Cardiac muscle cell (in vitro differentiated cells and primary cell): ENCODE data around the gene MAP3K6. TPM values are rescaled to one million over a fixed set of nuclear protein-coding genes. Genes with fewer than 3 reads are reported as not detected.
A peak's percentile ranks its signal among the peaks of the same experiment; 100 is the strongest.
"Not testable (repeated sequence)": the region's sequence is repeated elsewhere in the genome, so short reads cannot be mapped to it uniquely, and the experiment has no call there.

Source experiments
- DNase-seq, 2 donors: peaks; one replicate each; pipeline versions ENCODE4 v3.0.0 to v3.0.0-alpha.2; 2010 to 2017; ENCODE audit warnings: low read depth in 1 of 2, low spot score in 1 of 2
- H3K27ac ChIP-seq: fragments of 200-600 bp; sonication (generic); 2 replicates; pipeline ENCODE4 v1.5.1; 2016
- H3K27me3 ChIP-seq: fragments of 200-600 bp; sonication (generic); 2 replicates; pipeline ENCODE4 v1.6.0; 2016; ENCODE audit warnings: control low read depth
- H3K36me3 ChIP-seq: fragments of 200-600 bp; sonication (generic); 2 replicates; pipeline ENCODE4 v1.5.1; 2016; ENCODE audit warnings: control low read depth
- H3K4me1 ChIP-seq: fragments of 200-600 bp; sonication (generic); 2 replicates; pipeline ENCODE4 v1.8.1; 2017; ENCODE audit warnings: low read depth, mild to moderate bottlenecking, mixed run types
- H3K4me3 ChIP-seq: fragments of 200-600 bp; sonication (generic); 2 replicates; pipeline ENCODE4 v1.5.1; 2016; ENCODE audit warnings: mild to moderate bottlenecking
- H3K9me3 ChIP-seq: fragments of 200-600 bp; sonication (generic); 2 replicates; pipeline ENCODE4 v1.5.1; 2017; ENCODE audit warnings: low read depth, mild to moderate bottlenecking, control low read depth
- CTCF ChIP-seq: IDR thresholded peaks from 2 replicates; pipeline ENCODE4 v1.5.1; 2012; ENCODE audit warnings: low read depth, mild to moderate bottlenecking, low read length
- polyA plus RNA-seq: library from polyadenylated mRNA; unstranded; fragments of >200 nt; fragmentation: Nextera tagmentation; extraction: Ambion mirVana; gene quantifications from 2 replicates; pipeline ENCODE4 v1.2.1, GENCODE V29; 2016
- total RNA-seq: library from RNA; depleted of rRNA; stranded (reverse); fragments of >200 nt; gene quantifications from 2 replicates; pipeline ENCODE4 v1.2.3, GENCODE V29; 2016

The MAP3K6 gene
- total and polyA plus RNA-seq, 2 experiments from 2014 or later: 13.6 to 17.8 TPM

DNA sequence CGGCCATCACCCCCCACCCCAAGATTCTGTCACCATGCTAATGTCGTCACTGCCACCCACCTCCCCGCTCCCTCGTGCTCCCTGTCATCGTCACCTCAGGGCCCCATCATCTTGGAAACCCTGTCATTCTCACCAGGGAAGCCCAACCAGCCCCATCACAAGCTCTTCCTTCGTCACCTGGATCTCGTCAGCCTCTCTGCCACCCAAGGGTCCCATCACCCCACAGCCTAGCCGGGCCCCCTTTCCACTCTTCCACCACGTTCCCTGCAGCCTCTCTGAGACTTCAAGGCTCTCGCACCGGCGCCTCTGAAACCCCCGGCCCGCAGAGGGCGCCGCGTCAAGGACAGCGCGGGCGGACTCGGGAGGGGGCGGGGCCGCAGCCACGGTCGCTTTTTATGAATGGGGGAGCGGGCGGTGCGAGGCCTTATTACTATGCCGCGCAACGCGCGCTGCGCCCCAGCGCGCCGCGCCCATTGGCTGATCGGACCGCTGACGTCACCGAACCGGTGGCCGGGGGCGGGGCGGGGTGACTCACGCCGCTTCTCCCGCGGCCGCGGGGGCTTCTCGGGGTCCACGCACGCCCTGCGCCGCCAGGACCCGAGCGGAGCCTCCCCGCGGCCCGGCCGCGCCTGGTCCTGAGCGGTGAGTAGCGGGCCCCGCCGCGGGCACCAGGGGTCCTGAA is 25.5 kb upstream of the MAP3K6 start, which contains the start of gene GPR3:
TSS of gene GPR3 (plus strand) at position 527 of the 682 bp plus-strand sequence. CDS start 1,177 bp downstream, outside the sequence.
- H3K36me3 ChIP-seq: no peaks in the 10 kb centered on the region
- H3K4me1 ChIP-seq: peaks cover 3% of the 10 kb centered on the region
- TF ChIP-seq CTCF: peak; percentile 64
- no peaks in the 10 kb centered on the region for H3K27me3 ChIP-seq
- H3K9me3 ChIP-seq: no peaks in the 10 kb centered on the region
- H3K4me3 ChIP-seq: peak within 1 kb of the TSS; percentile 53
- no peak within 1 kb of the TSS for H3K27ac ChIP-seq
- DNase-seq: peak; percentile 94 to 96

DNA sequence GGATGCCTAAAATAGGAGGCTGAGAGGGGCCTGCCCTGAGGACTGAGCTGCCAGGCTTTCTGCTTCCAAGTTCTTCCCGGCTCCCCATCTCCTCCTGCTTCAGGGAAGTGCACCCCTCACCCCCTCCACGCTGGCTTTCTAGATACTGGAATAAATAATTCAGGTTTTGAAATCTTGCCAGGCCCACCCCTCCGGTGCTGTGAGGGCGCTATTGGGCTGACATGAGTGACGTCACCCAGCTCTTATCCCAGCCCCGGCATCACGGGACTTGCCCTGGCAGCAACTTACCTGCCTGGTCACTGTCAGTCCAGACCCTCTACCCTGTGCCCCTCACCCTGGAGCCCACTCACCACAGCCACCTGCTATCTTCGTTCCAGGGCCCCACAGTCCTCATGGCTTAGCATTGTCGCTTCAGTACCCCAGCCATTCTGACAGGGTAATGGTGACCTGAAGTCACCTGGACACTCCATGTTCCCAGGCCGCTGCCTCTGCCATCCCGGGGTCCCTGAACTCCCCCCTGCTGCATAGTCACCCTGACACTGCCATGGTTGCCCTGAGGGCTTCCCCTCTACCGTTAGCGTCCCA is 24.8 kb upstream of the MAP3K6 start:
- no peak overlapping the region for H3K27ac ChIP-seq
- no peaks in the 10 kb centered on the region for H3K4me1 ChIP-seq
- no peaks in the 10 kb centered on the region for H3K9me3 ChIP-seq
- no peaks in the 10 kb centered on the region for H3K36me3 ChIP-seq
- H3K27me3 ChIP-seq: no peaks in the 10 kb centered on the region
- TF ChIP-seq CTCF: no peak
- no peak overlapping the region for H3K4me3 ChIP-seq
- DNase-seq: peak; percentile 38 to 64

DNA sequence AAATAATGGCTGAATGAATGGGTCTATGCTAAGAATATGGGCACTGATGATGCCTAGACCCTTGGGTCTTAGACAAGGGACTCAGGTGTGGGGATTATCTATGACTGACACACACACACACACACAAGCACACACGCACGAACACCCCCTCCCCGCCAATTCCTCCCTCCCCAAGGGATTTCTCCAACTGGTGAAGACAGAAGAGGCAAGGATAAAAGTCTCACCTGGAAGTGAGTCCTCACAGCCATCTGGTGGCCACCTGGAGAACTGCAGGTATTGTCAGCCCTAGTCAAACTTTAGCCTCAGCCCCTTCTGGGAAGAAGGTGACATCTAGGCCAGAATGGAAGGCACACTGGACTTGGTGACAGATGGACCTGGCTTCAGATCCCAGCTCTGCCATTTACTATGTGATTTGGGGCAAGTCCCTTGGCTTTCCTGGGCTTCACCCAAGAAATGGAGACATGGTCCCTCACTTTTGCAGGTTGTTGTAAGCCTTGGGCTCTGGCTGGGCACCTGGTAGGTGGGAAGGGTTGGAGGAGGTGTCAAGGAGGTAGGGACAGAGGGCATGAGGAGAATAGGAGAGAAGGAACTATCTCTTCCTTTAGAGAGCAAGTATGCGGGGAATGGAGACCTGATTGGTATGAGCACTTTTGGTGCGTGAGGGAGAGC is 21.7 kb upstream of the MAP3K6 start:
- no peak overlapping the region for H3K4me3 ChIP-seq
- no peaks in the 10 kb centered on the region for H3K9me3 ChIP-seq
- TF ChIP-seq CTCF: peak; percentile 91
- DNase-seq: peak; percentile 49 to 74
- no peak overlapping the region for H3K27ac ChIP-seq
- H3K4me1 ChIP-seq: no peaks in the 10 kb centered on the region
- peaks cover 3% of the 10 kb centered on the region for H3K27me3 ChIP-seq
- no peaks in the 10 kb centered on the region for H3K36me3 ChIP-seq

- H3K9me3 ChIP-seq, H3K27ac ChIP-seq, DNase-seq, H3K4me1 ChIP-seq, H3K36me3 ChIP-seq, H3K4me3 ChIP-seq: not testable (repeated sequence)
- H3K27me3 ChIP-seq: peaks cover 15% of the 10 kb centered on the region
These were observed 18.0 kb upstream of the MAP3K6 start for GRCh38 chr1:27384797-27385196.

DNA sequence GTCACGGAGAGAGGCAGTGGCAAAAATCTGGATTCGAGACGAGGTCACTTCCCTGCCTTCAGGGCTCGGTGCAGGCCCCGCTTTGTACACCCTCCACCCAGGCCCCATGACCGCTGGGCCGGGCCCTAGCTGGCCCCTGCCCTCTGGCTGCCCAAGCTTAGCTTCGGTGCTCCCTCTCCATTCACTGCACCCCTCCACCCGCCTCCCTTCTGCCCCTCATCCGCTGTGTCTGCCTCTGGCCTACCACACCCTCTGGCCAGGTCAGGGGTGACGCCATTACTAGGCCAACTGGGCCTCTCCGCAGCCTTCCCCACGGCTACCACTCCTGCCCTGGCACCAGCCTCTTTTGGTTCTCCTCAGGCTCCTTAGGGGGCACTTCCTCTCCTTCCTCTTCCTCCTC is 16.9 kb upstream of the MAP3K6 start:
- H3K4me3 ChIP-seq: no peak overlapping the region
- H3K27ac ChIP-seq: no peak overlapping the region
- TF ChIP-seq CTCF: no peak

More for the DNA sequence above, 16.9 kb upstream of the MAP3K6 start:
- Histone ChIP-seq H3K4me1 (no peaks in the 10 kb centered on the region), H3K36me3 (no peaks in the 10 kb centered on the region), H3K27me3 (peaks cover 15% of the 10 kb centered on the region), H3K9me3 (no peaks in the 10 kb centered on the region)
- DNase-seq: no peak
